ENCODE results near the gene CRB2. TPM values are rescaled to one million over a fixed set of nuclear protein-coding genes. Genes with fewer than 3 reads are reported as not detected.

Gene CRB2
- polyA plus RNA-seq, 1 experiment: not detected

GRCh38 chr9:123350590-123351310 lies 5.2 kb upstream of the CRB2 start:
- Histone ChIP-seq H3K27me3 (ENCODE audit: control insufficient read depth, insufficient read depth, low read length) (peaks cover 24% of the 10 kb centered on the region), H3K4me3 (ENCODE audit: low read depth, low read length) (no peak overlapping the region), H3K36me3 (ENCODE audit: control insufficient read depth, insufficient read depth, low read length) (no peaks in the 10 kb centered on the region)
- ChIA-PET CTCF (interaction anchor here (0.6 to 5.0 kb wide), 25 partner anchors 9 to 887 kb away, joined by 3 to 65 read pairs (median 4); no protein-coding TSS in a partner anchor), POLR2A (no interaction called here)
- no peak for TF ChIP-seq CTCF (IDR thresholded peaks at IDR 0.05; ENCODE audit: insufficient read depth, low read depth, low read length)
- no peak for DNase-seq (ENCODE audit: low read depth)

DNA sequence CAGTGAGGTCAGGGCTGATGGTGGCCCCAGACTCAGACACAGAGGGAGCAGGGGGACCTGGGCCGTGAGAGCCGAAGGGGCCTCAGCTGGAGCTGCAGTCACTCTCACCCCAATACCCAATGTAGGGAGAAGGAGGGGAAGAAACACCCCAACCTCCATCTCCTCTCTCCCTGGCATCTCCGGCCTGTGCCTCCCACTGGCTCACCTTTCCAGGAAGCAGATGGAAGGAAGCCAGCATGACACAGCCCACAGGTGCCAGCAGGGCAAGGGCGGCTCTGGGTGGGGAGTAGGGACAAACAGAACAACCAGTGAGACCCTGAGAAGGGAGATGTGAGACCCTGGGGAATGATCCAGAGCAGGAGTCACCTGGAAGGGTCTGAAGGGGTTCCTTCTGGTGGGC lies 3.0 kb upstream of the CRB2 start:
- peaks cover 26% of the 10 kb centered on the region for H3K27me3 ChIP-seq (ENCODE audit: control insufficient read depth, insufficient read depth, low read length)
- no peaks in the 10 kb centered on the region for H3K36me3 ChIP-seq (ENCODE audit: control insufficient read depth, insufficient read depth, low read length)
- H3K4me3 ChIP-seq (ENCODE audit: low read depth, low read length): no peak overlapping the region
- no peak for DNase-seq (ENCODE audit: low read depth)
- TF ChIP-seq CTCF (IDR thresholded peaks at IDR 0.05; ENCODE audit: insufficient read depth, low read depth, low read length): no peak
- POLR2A ChIA-PET: no interaction called here
- CTCF ChIA-PET: interaction anchor here (0.6 to 6.1 kb wide), 14 partner anchors 8 to 688 kb away, joined by 3 to 58 read pairs (median 6); no protein-coding TSS in a partner anchor

GRCh38 chr9:123353984-123354591 lies 1.9 kb upstream of the CRB2 start:
- TF ChIP-seq CTCF (IDR thresholded peaks at IDR 0.05; ENCODE audit: insufficient read depth, low read depth, low read length): peak; percentile 93
- POLR2A ChIA-PET: no interaction called here
- DNase-seq (ENCODE audit: low read depth): no peak
- H3K27me3 ChIP-seq (ENCODE audit: control insufficient read depth, insufficient read depth, low read length): peaks cover 23% of the 10 kb centered on the region
- CTCF ChIA-PET: interaction anchor here (0.6 to 6.1 kb wide), 33 partner anchors 9 to 687 kb away, joined by 3 to 58 read pairs (median 4); no protein-coding TSS in a partner anchor
- H3K4me3 ChIP-seq (ENCODE audit: low read depth, low read length): no peak overlapping the region
- H3K36me3 ChIP-seq (ENCODE audit: control insufficient read depth, insufficient read depth, low read length): no peaks in the 10 kb centered on the region

GRCh38 chr9:123354806-123355508 lies 1.0 kb upstream of the CRB2 start:
- ChIA-PET POLR2A (no interaction called here), CTCF (interaction anchor here (0.6 to 6.1 kb wide), 26 partner anchors 8 to 686 kb away, joined by 3 to 58 read pairs (median 5); no protein-coding TSS in a partner anchor)
- Histone ChIP-seq H3K36me3 (ENCODE audit: control insufficient read depth, insufficient read depth, low read length) (no peaks in the 10 kb centered on the region), H3K27me3 (ENCODE audit: control insufficient read depth, insufficient read depth, low read length) (peaks cover 23% of the 10 kb centered on the region), H3K4me3 (ENCODE audit: low read depth, low read length) (no peak overlapping the region)
- DNase-seq (ENCODE audit: low read depth): no peak
- TF ChIP-seq CTCF (IDR thresholded peaks at IDR 0.05; ENCODE audit: insufficient read depth, low read depth, low read length): no peak
